GM12875 (cell line): ENCODE measurements around the gene CENPV.

Experiments used
- H3K4me3 ChIP-seq: one replicate; pipeline ENCODE4 v1.5.1; 2011; ENCODE audit warnings: low read depth, low read length, control low read depth
- TF ChIP-seq, protein P1 (sequence below): IDR thresholded peaks from 2 replicates; pipeline ENCODE4 v1.5.1; 2011; ENCODE audit warnings: low read depth, mild to moderate bottlenecking, control low read depth, inconsistent platforms, low read length, moderate library complexity, borderline replicate concordance; ENCODE audit not compliant: insufficient read depth

Gene CENPV

DNA sequence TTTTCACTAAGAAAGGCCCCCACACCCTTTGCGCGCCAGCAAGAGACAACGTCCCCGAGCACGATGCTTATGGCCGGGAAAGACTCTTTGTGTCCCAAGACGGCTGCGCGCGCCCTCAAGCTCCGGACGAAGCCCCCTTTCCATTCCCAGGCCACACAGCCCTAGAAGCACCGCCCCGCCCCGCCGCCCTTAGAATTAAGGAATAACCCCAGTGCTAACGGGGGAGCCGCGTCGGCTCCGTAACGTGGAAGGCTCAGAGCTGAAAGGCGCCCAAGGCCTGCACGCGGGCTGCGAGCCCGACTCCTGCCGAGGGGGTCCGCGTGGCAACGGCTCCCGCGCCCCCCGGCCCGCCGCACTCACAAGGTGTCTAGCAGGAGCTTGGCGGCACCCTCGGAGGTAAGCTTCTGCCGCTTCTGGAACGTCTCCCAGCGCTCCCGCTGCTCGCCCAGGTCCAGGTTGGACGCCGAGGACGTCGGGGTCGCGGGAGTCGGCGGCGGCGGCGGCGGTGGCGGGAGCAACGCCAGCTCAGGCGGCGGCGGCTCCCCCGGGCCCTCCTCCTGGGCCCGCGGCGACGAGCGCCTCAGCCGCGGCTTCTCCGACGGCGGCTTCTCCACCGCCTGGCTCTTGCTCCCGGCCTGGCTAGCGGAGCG lies 477 bp downstream of the CENPV start:
- H3K4me3 ChIP-seq, result peak overlapping the region; percentile 87

DNA sequence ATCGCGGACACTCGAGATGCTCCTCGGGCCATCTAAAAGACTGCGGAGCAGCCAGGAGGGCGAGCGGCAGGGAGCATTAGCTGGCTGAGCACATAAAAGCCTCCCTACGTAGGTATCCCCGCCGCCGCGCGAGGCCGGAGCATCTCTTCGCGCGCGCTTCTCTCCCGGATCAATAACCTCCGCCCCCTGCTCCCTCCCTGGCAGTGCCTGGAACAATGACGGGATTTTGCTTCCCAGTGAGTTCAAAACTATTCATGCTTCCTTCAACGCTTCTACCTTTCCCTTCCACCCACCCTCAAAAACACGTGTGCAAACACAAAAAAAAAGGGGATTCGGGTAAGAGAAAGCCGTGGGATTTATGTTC lies 984 bp downstream of the CENPV start:
- TF ChIP-seq, protein P1, sequence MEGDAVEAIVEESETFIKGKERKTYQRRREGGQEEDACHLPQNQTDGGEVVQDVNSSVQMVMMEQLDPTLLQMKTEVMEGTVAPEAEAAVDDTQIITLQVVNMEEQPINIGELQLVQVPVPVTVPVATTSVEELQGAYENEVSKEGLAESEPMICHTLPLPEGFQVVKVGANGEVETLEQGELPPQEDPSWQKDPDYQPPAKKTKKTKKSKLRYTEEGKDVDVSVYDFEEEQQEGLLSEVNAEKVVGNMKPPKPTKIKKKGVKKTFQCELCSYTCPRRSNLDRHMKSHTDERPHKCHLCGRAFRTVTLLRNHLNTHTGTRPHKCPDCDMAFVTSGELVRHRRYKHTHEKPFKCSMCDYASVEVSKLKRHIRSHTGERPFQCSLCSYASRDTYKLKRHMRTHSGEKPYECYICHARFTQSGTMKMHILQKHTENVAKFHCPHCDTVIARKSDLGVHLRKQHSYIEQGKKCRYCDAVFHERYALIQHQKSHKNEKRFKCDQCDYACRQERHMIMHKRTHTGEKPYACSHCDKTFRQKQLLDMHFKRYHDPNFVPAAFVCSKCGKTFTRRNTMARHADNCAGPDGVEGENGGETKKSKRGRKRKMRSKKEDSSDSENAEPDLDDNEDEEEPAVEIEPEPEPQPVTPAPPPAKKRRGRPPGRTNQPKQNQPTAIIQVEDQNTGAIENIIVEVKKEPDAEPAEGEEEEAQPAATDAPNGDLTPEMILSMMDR, result no peak
- H3K4me3 ChIP-seq, result peak overlapping the region; percentile 87

More for the DNA sequence above, 477 bp downstream of the CENPV start:
- TF ChIP-seq, protein P1, result no peak

DNA sequence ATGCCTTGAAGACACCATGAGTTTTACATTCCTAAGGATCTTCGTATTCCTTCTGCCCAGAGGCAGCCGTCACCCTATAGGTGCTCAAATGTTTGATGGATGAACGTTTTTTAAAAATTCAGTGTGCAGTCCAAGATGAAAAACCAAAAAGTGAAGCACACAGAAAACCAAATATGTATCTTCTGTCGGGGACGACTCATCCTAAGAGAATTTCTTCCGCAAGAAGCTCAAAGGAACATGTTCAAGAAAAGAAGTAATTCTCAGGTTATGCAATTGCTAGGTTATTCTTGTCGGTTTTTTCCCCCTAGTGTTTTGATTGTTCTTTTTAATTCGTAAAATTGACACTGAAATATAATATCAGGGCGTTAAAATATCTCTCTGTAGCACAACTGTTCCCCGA lies 1.4 kb downstream of the CENPV start:
- peak overlapping the region; percentile 87 for H3K4me3 ChIP-seq
- TF ChIP-seq, protein P1, result no peak

DNA sequence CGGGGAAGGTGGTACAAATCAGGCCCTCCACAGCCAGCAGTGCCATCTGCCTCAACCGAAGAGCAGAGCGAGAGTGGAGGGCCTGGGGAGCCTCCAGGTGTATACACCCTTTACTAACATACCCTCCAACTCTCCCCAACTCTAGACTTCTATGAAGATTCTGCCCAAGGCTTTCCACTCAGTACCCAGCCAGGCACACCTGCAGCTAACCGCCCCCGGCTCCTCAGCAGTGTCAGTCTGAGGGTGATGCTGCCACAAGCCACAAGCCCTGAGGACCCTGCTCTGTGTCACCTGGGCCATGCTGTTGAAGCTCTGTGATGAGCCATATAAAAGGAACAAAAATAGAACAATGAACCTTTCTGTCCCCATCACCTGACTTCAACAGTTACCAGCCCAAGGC lies 3.8 kb downstream of the CENPV start:
- H3K4me3 ChIP-seq, result no peak overlapping the region
- TF ChIP-seq, protein P1, result no peak

DNA sequence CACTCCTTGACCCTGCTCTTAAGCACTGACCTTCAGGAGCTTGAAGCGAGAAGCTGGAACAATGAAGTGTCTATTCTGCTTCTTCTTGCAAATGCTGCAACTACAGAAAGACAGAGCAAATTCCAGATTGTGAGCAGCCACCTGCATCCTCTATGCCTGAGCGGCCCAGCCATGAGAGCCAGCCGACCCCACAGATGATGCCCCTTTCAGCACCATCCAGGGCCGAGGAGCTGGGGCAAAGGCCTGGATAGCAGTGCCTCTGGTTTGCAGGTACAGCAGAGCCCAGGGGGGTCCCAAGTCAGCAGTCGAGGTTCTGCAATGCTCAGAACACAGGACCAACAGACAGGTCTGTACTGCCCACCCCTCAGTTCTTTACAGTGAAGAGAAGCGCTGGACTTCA lies 4.7 kb downstream of the CENPV start:
- H3K4me3 ChIP-seq, result no peak overlapping the region
- TF ChIP-seq, protein P1, result no peak

DNA sequence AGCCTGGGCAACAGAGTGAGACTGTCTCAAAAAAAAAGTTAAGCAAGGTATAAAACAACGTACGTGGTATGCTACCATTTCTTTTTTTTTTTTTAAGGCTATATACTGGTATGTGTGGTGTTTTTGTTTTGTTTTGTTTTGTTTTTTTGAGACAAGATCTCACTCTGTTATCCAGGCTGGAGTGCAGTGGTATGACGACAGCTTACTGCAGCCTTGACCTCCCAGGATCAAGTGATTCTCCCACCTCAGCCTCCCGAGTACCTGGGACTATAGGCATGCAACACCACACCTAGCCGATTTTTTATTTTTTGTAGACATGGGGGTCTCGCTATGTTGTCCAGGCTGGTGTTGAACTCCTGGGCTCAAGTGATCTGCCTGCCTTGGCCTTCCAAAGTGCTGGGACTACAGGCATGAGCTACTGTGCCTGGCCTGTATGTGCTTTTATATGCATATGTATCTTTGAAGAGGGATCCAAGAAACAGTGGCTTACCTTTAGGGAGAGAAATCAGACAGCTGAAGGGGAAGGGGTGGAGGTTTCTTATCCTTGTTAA lies 6.5 kb downstream of the CENPV start:
- no peak overlapping the region for H3K4me3 ChIP-seq
- TF ChIP-seq, protein P1, result no peak

DNA sequence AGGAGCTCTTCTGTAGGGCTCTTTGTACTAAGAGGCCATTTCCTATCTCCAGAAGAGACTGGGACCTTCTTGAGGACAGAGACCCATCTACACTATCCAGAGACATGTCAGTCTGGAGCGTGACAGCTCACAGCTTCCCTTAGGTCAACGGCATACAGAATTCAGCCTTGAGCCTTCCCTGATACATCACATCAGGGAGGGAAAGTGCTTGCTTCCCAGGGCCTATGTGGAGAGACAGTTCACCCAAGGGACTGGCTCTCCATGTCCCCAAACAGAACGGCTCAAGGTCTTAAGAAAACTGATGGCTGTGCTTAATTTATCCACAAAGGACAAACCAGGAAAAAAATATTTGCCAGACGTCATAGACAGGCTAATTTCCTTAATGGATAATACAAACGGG lies 7.7 kb downstream of the CENPV start:
- no peak overlapping the region for H3K4me3 ChIP-seq
- TF ChIP-seq, protein P1, result no peak
